K562 (cell line): ENCODE results near the gene DAB1.

Source experiments
- BRD4 ChIP-seq: fragments of 200-600 bp; sonication (generic); IDR thresholded peaks from 2 replicates; pipeline ENCODE4 v1.6.1; 2017; ENCODE audit warnings: inconsistent platforms
- CTCF ChIP-seq, 3 experiments: IDR thresholded peaks in 2 of 3; conservative IDR thresholded peaks in 1 of 3; 2 replicates each; pipeline ENCODE4 v1.5.1; 2011 to 2012; ENCODE audit warnings: low read length in 3 of 3, mild to moderate bottlenecking in 3 of 3, control low read depth in 2 of 3, improper control_type of control experiment in 1 of 3, inconsistent platforms in 1 of 3, low read depth in 1 of 3, mixed read lengths in 1 of 3, moderate library complexity in 1 of 3; ENCODE audit not compliant: insufficient read depth in 2 of 3
- EZH2 ChIP-seq: IDR thresholded peaks from 2 replicates; pipeline ENCODE4 v1.6.1; 2012; ENCODE audit warnings: low read depth, mild to moderate bottlenecking, inconsistent platforms, low read length, borderline replicate concordance
- POLR2A ChIP-seq: fragments of 450-650 bp; conservative IDR thresholded peaks from 2 replicates; pipeline ENCODE4 v1.6.1; 2016
- SP1 ChIP-seq: sonication (generic); formaldehyde crosslinking; IDR thresholded peaks from 2 replicates; pipeline ENCODE4 v1.8.1; 2022; ENCODE audit warnings: mild to moderate bottlenecking, missing genetic modification reagents
- ZC3H4 ChIP-seq: sonication (generic); formaldehyde crosslinking; IDR thresholded peaks from 2 replicates; pipeline ENCODE4 v1.9.0; 2021; ENCODE audit warnings: missing genetic modification reagents, borderline replicate concordance
- ZNF12 ChIP-seq: sonication (generic); formaldehyde crosslinking; IDR thresholded peaks from 2 replicates; pipeline ENCODE4 v1.4.0; 2020; ENCODE audit warnings: mild to moderate bottlenecking, missing genetic modification reagents
- ZNF512 ChIP-seq: IDR thresholded peaks from 2 replicates; pipeline ENCODE4 v1.6.1; 2016; ENCODE audit warnings: missing genetic modification characterization, missing compliant biosample characterization
- ZZZ3 ChIP-seq: fragments of 450-650 bp; IDR thresholded peaks from 2 replicates; pipeline ENCODE4 v1.6.1; 2016; ENCODE audit warnings: antibody characterized with exemption, mild to moderate bottlenecking, moderate library complexity
- TF ChIP-seq, protein P1 (sequence below): sonication (generic); formaldehyde crosslinking; IDR thresholded peaks from 2 replicates; pipeline ENCODE4 v1.8.0; 2022; ENCODE audit warnings: mild to moderate bottlenecking, missing genetic modification reagents

DNA sequence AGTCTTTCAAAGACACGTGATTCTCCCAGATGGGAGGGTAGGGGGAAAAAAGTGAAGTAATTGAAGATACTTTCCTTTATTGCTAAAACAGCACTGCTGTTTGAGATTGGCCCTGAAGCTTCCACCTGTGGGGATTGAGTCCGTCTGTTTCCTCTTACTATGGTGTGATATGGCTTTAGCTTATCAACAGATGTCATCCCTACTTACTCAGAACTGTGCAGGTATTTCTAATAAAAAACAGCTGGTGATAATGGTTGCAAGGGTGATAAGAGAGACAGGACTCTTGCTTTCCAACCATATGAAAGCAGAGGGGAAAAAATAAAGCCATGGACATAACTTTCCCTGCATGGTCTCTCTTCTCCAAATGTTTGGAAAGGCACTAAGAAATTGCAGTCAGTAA lies 416.4 kb downstream of the DAB1 start:
- TF ChIP-seq CTCF (IDR thresholded peaks at IDR 0.05 in 2 of 3, conservative IDR thresholded peaks at IDR 0.05 in 1 of 3; ENCODE audit: insufficient read depth in 2 of 3, low read depth in 1 of 3, low read length in 3 of 3) (no peak), ZC3H4 (no peak), EZH2 (no peak), POLR2A (no peak), SP1 (CRISPR knock-in tag) (no peak), ZZZ3 (no peak), BRD4 (no peak), ZNF12 (CRISPR knock-in tag) (no peak), ZNF512 (tag) (no peak)
- TF ChIP-seq, protein P1, sequence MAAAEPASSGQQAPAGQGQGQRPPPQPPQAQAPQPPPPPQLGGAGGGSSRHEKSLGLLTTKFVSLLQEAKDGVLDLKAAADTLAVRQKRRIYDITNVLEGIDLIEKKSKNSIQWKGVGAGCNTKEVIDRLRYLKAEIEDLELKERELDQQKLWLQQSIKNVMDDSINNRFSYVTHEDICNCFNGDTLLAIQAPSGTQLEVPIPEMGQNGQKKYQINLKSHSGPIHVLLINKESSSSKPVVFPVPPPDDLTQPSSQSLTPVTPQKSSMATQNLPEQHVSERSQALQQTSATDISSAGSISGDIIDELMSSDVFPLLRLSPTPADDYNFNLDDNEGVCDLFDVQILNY (CRISPR knock-in tag), result no peak
